HFFc6 (cell line): ENCODE measurements around the gene GIPC1. TPM values are rescaled to one million over a fixed set of nuclear protein-coding genes. Genes with fewer than 3 reads are reported as not detected.

Experiments
- DNase-seq: peaks from one replicate; pipeline ENCODE4 v3.0.0-alpha.2; 2018
- H3K27ac Mint-ChIP-seq: 2 replicates; pipeline ENCODE4 v1.8.0; 2020; ENCODE audit warnings: mild to moderate bottlenecking, mixed read lengths
- H3K27me3 Mint-ChIP-seq: 2 replicates; pipeline ENCODE4 v1.8.0; 2021; ENCODE audit warnings: mild to moderate bottlenecking, moderate library complexity, mixed read lengths; ENCODE audit not compliant: insufficient read depth
- H3K36me3 Mint-ChIP-seq: 2 replicates; pipeline ENCODE4 v1.8.0; 2021; ENCODE audit warnings: low read depth, mixed read lengths
- H3K4me1 Mint-ChIP-seq: 2 replicates; pipeline ENCODE4 v1.8.0; 2020; ENCODE audit warnings: low read depth, mixed read lengths
- H3K4me3 Mint-ChIP-seq: 2 replicates; pipeline ENCODE4 v1.8.0; 2020; ENCODE audit warnings: mild to moderate bottlenecking, moderate library complexity, mixed read lengths
- H3K9me3 Mint-ChIP-seq: 2 replicates; pipeline ENCODE4 v1.8.0; 2020; ENCODE audit warnings: mild to moderate bottlenecking, mixed read lengths
- total RNA-seq, 6 experiments: library from RNA; stranded (reverse); fragmentation: NEBNext Ultra II Directional; extraction: Animal tissue kit (Norgen Biotek cat#: 25700); gene quantifications; 2 replicates in 1 of 6; 3 replicates in 5 of 6; pipeline ENCODE4 v1.2.3, GENCODE V29; 2021
- TF ChIP-seq, protein P1 (sequence below): fragments of 200-600 bp; sonication (generic); IDR thresholded peaks from 2 replicates; pipeline ENCODE4 v1.5.0; 2021; ENCODE audit warnings: antibody characterized with exemption, mild to moderate bottlenecking

GIPC1 gene
- total RNA-seq, 6 experiments from 2014 or later = 169 to 204 (median 181) TPM

DNA sequence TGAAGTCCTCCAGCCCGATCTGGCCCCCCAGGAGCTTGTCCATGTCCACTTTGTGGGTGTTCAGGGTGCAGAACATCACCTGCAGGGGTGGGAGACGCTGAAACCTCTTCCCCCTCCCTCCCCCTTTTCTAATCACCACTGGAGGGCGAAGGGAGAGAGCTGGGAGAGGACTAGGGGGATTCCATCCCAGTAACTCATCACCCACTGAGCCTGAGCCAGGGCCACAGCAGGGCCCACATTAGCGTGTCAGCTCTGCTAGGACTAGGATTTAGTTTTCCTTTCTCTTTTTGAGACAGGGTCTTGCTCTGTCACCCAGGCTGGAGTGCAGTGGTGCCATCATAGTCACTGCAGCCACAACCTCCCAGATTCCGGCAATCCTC, 15.2 kb downstream of the GIPC1 start:
- Mint-ChIP-seq H3K4me1 (peaks cover 17% of the 10 kb centered on the region), H3K27me3 (peaks cover 4% of the 10 kb centered on the region), H3K9me3 (no peaks in the 10 kb centered on the region), H3K4me3 (no peak overlapping the region), H3K36me3 (peaks cover 12% of the 10 kb centered on the region), H3K27ac (no peak overlapping the region; the same call in 1 of the 2 replicates)
- DNase-seq = no peak
- TF ChIP-seq, protein P1, sequence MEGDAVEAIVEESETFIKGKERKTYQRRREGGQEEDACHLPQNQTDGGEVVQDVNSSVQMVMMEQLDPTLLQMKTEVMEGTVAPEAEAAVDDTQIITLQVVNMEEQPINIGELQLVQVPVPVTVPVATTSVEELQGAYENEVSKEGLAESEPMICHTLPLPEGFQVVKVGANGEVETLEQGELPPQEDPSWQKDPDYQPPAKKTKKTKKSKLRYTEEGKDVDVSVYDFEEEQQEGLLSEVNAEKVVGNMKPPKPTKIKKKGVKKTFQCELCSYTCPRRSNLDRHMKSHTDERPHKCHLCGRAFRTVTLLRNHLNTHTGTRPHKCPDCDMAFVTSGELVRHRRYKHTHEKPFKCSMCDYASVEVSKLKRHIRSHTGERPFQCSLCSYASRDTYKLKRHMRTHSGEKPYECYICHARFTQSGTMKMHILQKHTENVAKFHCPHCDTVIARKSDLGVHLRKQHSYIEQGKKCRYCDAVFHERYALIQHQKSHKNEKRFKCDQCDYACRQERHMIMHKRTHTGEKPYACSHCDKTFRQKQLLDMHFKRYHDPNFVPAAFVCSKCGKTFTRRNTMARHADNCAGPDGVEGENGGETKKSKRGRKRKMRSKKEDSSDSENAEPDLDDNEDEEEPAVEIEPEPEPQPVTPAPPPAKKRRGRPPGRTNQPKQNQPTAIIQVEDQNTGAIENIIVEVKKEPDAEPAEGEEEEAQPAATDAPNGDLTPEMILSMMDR = no peak

DNA sequence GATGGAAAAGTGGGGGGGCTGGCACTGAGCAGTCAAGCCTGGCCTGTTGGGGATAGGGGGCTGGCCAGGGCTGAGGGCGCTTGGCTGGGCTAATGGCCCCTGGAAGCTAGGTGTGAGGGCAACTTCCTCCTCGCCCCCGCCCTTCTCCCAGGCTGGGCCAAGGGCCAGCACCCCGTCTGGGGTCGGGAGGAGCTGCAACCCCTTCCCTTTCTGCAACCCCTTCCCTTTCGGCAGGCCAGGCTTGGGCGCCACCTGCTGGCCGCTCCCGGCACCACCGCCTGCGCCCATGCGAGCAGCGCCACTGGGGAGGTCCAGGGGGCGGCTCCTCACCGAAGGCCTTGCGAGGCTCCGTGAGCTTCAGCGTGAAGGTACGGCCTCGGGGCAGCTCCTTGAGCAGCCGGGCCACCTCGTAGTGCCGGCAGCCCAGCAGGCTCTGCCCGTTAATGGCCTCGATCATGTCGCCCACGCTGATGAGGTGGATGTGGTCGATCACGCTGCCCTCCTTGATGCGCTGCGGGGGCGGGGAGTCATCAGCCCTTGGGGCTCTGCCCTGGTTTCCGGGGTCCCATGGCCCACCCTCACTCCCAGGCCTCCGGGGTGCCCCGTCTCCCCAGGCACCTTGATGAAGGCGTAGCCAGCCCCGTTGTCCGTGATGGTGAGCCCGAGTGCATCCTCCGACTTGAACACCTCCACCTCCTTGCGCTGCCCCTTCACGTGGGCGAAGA, 15.8 kb downstream of the GIPC1 start:
- H3K36me3 Mint-ChIP-seq = peaks cover 12% of the 10 kb centered on the region
- H3K9me3 Mint-ChIP-seq = no peaks in the 10 kb centered on the region
- TF ChIP-seq, protein P1 = peak; percentile 94
- no peak overlapping the region; the same call in 1 of the 2 replicates for H3K27ac Mint-ChIP-seq
- H3K4me1 Mint-ChIP-seq = peaks cover 21% of the 10 kb centered on the region
- no peak overlapping the region for H3K4me3 Mint-ChIP-seq
- DNase-seq = no peak
- H3K27me3 Mint-ChIP-seq = peaks cover 4% of the 10 kb centered on the region

DNA sequence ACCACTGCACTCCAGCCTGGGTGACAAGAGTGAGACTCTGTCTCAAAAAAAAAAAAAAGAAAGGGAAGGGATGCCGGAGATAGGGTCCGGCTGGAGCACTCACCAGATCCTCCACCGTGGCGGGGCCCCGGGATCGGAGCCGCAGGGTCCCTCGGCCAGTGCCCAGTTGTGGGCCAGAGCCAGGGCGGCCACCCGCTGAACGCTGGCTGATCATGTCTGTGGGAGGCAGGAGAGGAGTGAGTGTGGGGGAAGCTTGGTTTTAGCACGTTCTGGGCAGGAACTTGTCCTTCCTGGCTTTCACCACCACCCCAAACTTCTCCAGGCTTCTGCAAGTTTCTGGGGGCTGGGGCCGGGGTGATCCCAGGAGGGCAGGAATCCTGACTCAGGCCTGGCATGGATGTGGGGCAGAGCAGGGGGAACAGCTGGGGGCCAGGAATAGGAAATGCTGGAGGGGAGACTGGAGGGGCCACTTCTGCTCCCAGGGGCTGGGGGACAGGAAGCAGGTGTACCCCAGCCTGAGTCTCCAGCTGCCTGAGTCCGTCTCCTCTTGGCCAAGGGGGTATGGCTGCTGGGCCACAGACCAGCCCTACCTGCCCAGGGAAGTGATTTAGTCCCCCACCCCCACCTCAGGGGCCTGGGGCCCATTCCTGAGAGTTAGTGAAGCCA, 16.5 kb downstream of the GIPC1 start:
- H3K36me3 Mint-ChIP-seq = peaks cover 12% of the 10 kb centered on the region
- H3K4me3 Mint-ChIP-seq = no peak overlapping the region
- H3K4me1 Mint-ChIP-seq = peaks cover 26% of the 10 kb centered on the region
- TF ChIP-seq, protein P1 = no peak
- DNase-seq = no peak
- H3K9me3 Mint-ChIP-seq = no peaks in the 10 kb centered on the region
- peaks cover 9% of the 10 kb centered on the region for H3K27me3 Mint-ChIP-seq
- H3K27ac Mint-ChIP-seq = no peak overlapping the region

DNA sequence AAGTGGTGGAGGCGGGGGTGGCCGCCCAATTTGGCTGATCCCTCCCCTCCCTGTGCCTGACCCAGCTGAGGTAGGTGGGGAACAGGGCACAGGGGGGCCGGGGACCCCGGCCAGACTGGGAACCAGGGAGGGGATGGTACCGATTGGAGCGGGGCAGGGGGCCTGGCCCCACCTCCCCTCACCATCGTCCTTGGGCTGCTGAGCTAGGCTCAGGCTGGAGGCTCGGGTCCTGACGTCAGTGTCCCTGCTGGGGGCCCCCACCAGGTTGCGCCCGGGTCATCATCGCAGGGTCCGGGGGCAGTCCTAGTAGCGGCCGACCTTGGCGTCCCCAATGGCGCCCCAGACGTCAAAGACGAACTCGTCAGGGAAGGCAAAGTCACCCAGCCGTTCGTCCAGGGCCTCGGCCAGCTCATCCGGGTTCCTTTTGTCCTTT, 17.8 kb downstream of the GIPC1 start:
- TF ChIP-seq, protein P1 = no peak
- Mint-ChIP-seq H3K36me3 (peaks cover 8% of the 10 kb centered on the region), H3K27me3 (peaks cover 14% of the 10 kb centered on the region), H3K27ac (no peak overlapping the region), H3K9me3 (no peaks in the 10 kb centered on the region), H3K4me1 (peaks cover 29% of the 10 kb centered on the region), H3K4me3 (no peak overlapping the region)
- no peak for DNase-seq

DNA sequence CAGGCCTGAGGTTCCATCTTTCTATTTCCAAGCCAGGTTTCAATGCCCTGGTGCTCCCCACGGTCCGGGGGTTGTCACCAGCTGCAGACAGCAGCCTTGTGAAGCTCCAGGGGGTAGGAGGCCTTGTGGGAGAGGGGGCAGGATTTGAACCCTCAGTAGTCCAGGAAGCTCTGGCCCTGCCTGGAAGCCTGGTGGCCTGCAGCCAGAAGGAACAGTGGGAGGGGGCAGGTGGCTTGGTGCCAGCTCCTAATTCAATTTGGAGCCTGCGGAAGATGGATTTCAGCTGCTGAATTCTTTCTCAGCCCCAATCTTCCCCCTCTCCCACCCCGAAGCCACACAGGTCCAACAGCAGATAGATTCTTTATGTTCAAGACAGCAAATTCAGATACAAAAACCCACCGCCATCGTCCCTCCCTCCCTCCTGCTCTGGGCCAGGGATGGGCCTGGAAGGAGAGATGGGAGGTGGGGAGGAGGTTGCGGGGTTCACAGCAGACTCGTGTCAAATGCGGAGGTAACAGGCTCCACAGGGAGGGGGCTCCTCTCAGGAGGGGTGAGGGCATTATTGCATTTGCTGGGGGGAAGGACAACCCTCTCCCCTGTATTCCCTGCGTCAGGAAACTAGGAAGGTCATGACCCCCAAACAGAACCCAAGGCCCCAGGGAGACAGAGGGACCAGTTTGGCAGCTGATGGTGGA, 18.4 kb downstream of the GIPC1 start:
- no peak for DNase-seq
- Mint-ChIP-seq H3K4me1 (peaks cover 29% of the 10 kb centered on the region), H3K36me3 (peaks cover 8% of the 10 kb centered on the region), H3K9me3 (no peaks in the 10 kb centered on the region), H3K27me3 (peaks cover 17% of the 10 kb centered on the region), H3K27ac (no peak overlapping the region), H3K4me3 (no peak overlapping the region)
- TF ChIP-seq, protein P1 = no peak
